GM15510 (cell line): Measurements from ENCODE around the gene HOXA5.

Experiments
- POLR2A ChIP-seq: IDR thresholded peaks from 3 replicates; pipeline ENCODE4 v1.6.1; 2011; ENCODE audit warnings: borderline replicate concordance; ENCODE audit not compliant: insufficient read length; ENCODE audit errors: extremely low read depth

The HOXA5 gene

DNA sequence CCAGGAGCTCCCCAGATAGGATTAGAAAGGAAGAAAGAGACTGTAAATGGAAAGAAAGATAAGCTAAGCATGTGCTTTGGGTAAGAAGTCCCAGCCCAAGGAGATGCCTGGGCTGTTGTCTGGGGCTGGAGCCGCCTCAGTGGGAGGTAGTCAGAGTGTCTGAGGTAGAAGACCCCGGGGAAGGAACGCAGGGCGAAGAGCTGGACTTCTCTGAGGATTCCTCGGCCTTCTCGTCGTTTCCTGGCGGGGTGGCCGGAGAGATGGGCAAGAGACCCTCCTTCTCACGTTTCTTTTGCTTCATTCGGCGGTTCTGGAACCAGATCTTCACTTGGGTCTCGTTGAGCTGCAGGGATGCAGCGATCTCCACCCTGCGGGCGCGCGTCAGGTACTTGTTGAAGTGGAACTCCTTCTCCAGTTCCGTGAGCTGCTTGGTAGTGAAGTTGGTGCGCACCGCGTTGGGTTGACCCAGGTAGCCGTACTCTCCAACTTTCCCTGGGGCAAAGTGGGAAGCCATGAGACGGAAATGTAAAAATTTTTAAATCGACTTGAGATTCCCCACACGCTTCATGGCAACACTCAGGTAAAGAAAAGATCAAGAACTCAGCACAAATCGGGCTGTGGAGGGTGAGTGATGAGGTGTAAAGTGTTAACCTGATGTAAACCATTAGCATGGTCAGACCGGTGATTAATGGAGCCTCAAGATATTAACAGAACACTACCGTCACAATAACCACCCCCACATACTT lies 49.0 kb downstream of the HOXA5 start:
- no peak for TF ChIP-seq POLR2A

DNA sequence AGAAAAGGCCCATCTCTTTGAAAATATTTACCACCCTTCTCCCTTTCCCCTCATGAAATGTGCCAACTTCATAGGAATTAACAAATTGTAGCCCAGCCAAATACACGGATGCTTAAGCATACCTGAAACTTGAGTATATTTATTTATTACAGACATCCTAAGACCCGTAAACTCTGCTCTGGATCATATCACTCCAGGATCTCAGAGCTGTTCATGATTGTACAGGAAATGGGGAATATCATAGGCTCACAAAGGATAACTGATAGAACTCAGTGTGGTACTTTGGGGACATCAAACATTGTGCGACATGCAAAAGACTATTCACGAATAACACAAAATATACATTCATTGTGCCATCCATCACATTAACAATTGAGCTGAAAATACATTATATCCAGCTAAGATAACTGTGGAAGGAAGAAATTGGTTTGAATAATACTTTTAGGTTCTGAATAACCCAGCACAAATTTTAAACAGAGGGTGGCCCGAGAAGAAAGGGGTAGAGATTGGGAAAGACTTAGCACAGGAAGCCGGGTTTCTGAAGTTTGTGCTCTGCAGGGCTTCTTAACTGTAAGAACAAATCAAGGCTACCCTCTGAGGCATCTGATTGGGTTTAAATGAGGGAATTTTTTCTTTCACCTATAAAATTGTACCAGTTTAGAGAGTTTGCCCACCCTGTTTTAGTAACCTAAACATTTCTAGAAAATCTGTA lies 50.1 kb downstream of the HOXA5 start:
- no peak for TF ChIP-seq POLR2A

GRCh38 chr7:27092819-27093110 lies 50.7 kb downstream of the HOXA5 start:
- TF ChIP-seq POLR2A = no peak

- TF ChIP-seq POLR2A = no peak
Measured at GRCh38 chr7:27091941-27092818, 51.3 kb downstream of the HOXA5 start.

DNA sequence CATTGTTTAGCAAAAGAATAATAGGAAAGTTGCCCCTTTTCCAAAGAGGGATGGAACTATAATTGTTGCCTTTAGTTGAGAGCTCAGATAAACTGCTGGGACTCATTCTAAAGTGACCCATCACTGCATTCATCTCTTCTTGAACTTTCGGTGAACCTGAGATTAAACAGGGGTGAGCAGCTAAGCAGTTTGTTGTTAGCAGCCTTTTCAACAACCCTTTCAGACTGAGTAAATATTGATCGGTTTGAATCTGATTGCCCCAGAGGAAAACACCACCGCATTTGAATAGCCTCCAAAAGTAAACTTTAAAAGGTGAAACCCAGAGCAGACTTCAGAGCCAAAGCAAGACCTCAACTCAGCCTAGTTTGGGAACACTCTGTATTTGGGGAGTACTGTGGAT lies 52.4 kb downstream of the HOXA5 start:
- no peak for TF ChIP-seq POLR2A
